OCI-LY1 (cell line): ENCODE data around the gene MECP2.

ENCODE experiments used
- H2AFZ ChIP-seq: fragments of 200-600 bp; sonication (generic), shearing (Covaris generic); 2 replicates; pipeline ENCODE4 v1.6.0; 2014; ENCODE audit warnings: antibody characterized with exemption, mild to moderate bottlenecking, low read length
- H3F3A ChIP-seq: fragments of 200-600 bp; sonication (generic), shearing (Covaris generic); 2 replicates; pipeline ENCODE4 v1.6.0; 2014; ENCODE audit warnings: mild to moderate bottlenecking, antibody characterized with exemption, low read length, moderate library complexity; ENCODE audit not compliant: insufficient read depth
- H3K27ac ChIP-seq: fragments of 200-600 bp; sonication (generic); 2 replicates; pipeline ENCODE4 v1.5.1; 2014; ENCODE audit warnings: low read length, mixed run types, mild to moderate bottlenecking, low read depth; ENCODE audit not compliant: poor library complexity, severe bottlenecking
- H3K27me3 ChIP-seq: fragments of 200-600 bp; sonication (generic); 2 replicates; pipeline ENCODE4 v1.6.0; 2014; ENCODE audit warnings: antibody characterized with exemption, mild to moderate bottlenecking, low read length, moderate library complexity; ENCODE audit not compliant: insufficient read depth
- H3K36me3 ChIP-seq: fragments of 200-600 bp; sonication (generic); 2 replicates; pipeline ENCODE4 v1.6.1; 2014; ENCODE audit warnings: mild to moderate bottlenecking, antibody characterized with exemption, low read length, moderate library complexity, mixed read lengths; ENCODE audit not compliant: insufficient read depth
- H3K4me1 ChIP-seq: fragments of 200-600 bp; sonication (generic); 2 replicates; pipeline ENCODE4 v1.5.1; 2014; ENCODE audit warnings: mild to moderate bottlenecking, low read length, moderate library complexity; ENCODE audit not compliant: insufficient read depth, severe bottlenecking
- H3K4me2 ChIP-seq: fragments of 200-600 bp; sonication (generic), shearing (Covaris generic); 2 replicates; pipeline ENCODE4 v1.6.1; 2014; ENCODE audit warnings: low read length
- H3K4me3 ChIP-seq: fragments of 200-600 bp; sonication (generic); 2 replicates; pipeline ENCODE4 v1.5.1; 2014; ENCODE audit warnings: low read length, low read depth, mild to moderate bottlenecking, mixed read lengths; ENCODE audit not compliant: poor library complexity, severe bottlenecking
- H3K79me2 ChIP-seq: fragments of 200-600 bp; shearing (Covaris generic); 2 replicates; pipeline ENCODE4 v1.6.1; 2016; ENCODE audit warnings: mixed run types, low read length, mixed read lengths; ENCODE audit not compliant: insufficient read depth
- H3K9ac ChIP-seq: fragments of 200-600 bp; sonication (generic), shearing (Covaris generic); 2 replicates; pipeline ENCODE4 v1.6.1; 2014; ENCODE audit warnings: mild to moderate bottlenecking, low read length, mixed read lengths
- H3K9me2 ChIP-seq: fragments of 200-600 bp; sonication (generic), shearing (Covaris generic); 2 replicates; pipeline ENCODE4 v1.6.1; 2014; ENCODE audit warnings: low read depth, mild to moderate bottlenecking, low read length, mixed read lengths
- H3K9me3 ChIP-seq: fragments of 200-600 bp; shearing (Covaris generic); 2 replicates; pipeline ENCODE4 v1.6.1; 2014; ENCODE audit warnings: low read length, mixed read lengths
- H4K20me1 ChIP-seq: fragments of 200-600 bp; sonication (generic), shearing (Covaris generic); 2 replicates; pipeline ENCODE4 v1.6.0; 2016; ENCODE audit warnings: mild to moderate bottlenecking, low read length; ENCODE audit not compliant: insufficient read depth
- CTCF ChIP-seq: fragments of 200-600 bp; sonication (generic), shearing (Covaris generic); IDR thresholded peaks from 2 replicates; pipeline ENCODE4 v1.5.1; 2017; ENCODE audit warnings: mild to moderate bottlenecking, antibody characterized with exemption, low read length, moderate library complexity, mixed read lengths
- EZH2 ChIP-seq: fragments of 200-600 bp; sonication (generic), shearing (Covaris generic); IDR thresholded peaks from 2 replicates; pipeline ENCODE4 v1.8.0; 2017; ENCODE audit warnings: borderline replicate concordance, mixed run types, mild to moderate bottlenecking, antibody characterized with exemption, low read length, moderate library complexity, mixed read lengths

MECP2 gene

GRCh38 chrX:154058214-154058997, 39.1 kb downstream of the MECP2 start:
- Histone ChIP-seq H3F3A (no peaks in the 10 kb centered on the region), H3K9me2 (no peaks in the 10 kb centered on the region), H3K4me3 (no peak overlapping the region), H4K20me1 (no peaks in the 10 kb centered on the region), H2AFZ (no peak overlapping the region), H3K4me2 (no peak overlapping the region), H3K36me3 (peaks cover 16% of the 10 kb centered on the region; the same call in 1 of the 2 replicates), H3K4me1 (peaks cover 19% of the 10 kb centered on the region), H3K27ac (no peak overlapping the region), H3K9me3 (no peaks in the 10 kb centered on the region), H3K79me2 (peaks cover 7% of the 10 kb centered on the region), H3K27me3 (no peaks in the 10 kb centered on the region), H3K9ac (no peak overlapping the region)
- TF ChIP-seq EZH2 (no peak), CTCF (no peak)

- no peak for TF ChIP-seq CTCF
- no peak for TF ChIP-seq EZH2
- no peaks in the 10 kb centered on the region for H3K9me2 ChIP-seq
- H3K4me1 ChIP-seq: peaks cover 15% of the 10 kb centered on the region
- H3K4me3 ChIP-seq: no peak overlapping the region
- no peak overlapping the region for H3K27ac ChIP-seq
- H2AFZ ChIP-seq: no peak overlapping the region
- no peaks in the 10 kb centered on the region for H3F3A ChIP-seq
- H3K9me3 ChIP-seq: no peaks in the 10 kb centered on the region
- H3K4me2 ChIP-seq: no peak overlapping the region
- H4K20me1 ChIP-seq: no peaks in the 10 kb centered on the region
- H3K36me3 ChIP-seq: peaks cover 16% of the 10 kb centered on the region; the same call in 1 of the 2 replicates
- peaks cover 7% of the 10 kb centered on the region for H3K79me2 ChIP-seq
- no peaks in the 10 kb centered on the region for H3K27me3 ChIP-seq
- H3K9ac ChIP-seq: no peak overlapping the region
Observed at GRCh38 chrX:154057791-154058190, 39.7 kb downstream of the MECP2 start.

GRCh38 chrX:154056770-154057241, 40.7 kb downstream of the MECP2 start:
- no peak for TF ChIP-seq CTCF
- no peak for TF ChIP-seq EZH2
- no peaks in the 10 kb centered on the region for H3F3A ChIP-seq
- H3K36me3 ChIP-seq: peaks cover 16% of the 10 kb centered on the region; the same call in 1 of the 2 replicates
- peaks cover 18% of the 10 kb centered on the region for H3K4me1 ChIP-seq
- no peak overlapping the region for H3K4me3 ChIP-seq
- H2AFZ ChIP-seq: no peak overlapping the region
- no peak overlapping the region for H3K9ac ChIP-seq
- peaks cover 1% of the 10 kb centered on the region for H3K79me2 ChIP-seq
- no peak overlapping the region for H3K27ac ChIP-seq
- H3K27me3 ChIP-seq: no peaks in the 10 kb centered on the region
- no peak overlapping the region for H3K4me2 ChIP-seq
- no peaks in the 10 kb centered on the region for H3K9me2 ChIP-seq
- H4K20me1 ChIP-seq: no peaks in the 10 kb centered on the region
- H3K9me3 ChIP-seq: no peaks in the 10 kb centered on the region
